GM18508 (cell line): Measurements from ENCODE around the gene PAEP.
"Not testable (repeated sequence)": the region's sequence is repeated elsewhere in the genome, so short reads cannot be mapped to it uniquely, and the experiment has no call there.

Source experiments
- ATAC-seq: cut with Tn5 transposase; IDR thresholded peaks from one replicate; pipeline ENCODE4 v1.9.1; 2021; ENCODE audit warnings: moderate number of reproducible peaks; ENCODE audit not compliant: insufficient read depth, unreplicated experiment

The PAEP gene

GRCh38 chr9:135561391-135562234 is at the start of gene PAEP:
TSS of gene PAEP (plus strand) at chr9:135561756.
- ATAC-seq: no peak

GRCh38 chr9:135512241-135512603 is 49.3 kb upstream of the PAEP start:
- ATAC-seq: no peak

- ATAC-seq: no peak
These were observed 48.7 kb upstream of the PAEP start for GRCh38 chr9:135512904-135513303.

GRCh38 chr9:135513351-135513846 is 48.2 kb upstream of the PAEP start:
- no peak for ATAC-seq

GRCh38 chr9:135513906-135514305 is 47.6 kb upstream of the PAEP start:
- ATAC-seq: not testable (repeated sequence)

- no peak for ATAC-seq
These were observed 47.0 kb upstream of the PAEP start for GRCh38 chr9:135514342-135515082.

- no peak for ATAC-seq
These were observed 46.2 kb upstream of the PAEP start for GRCh38 chr9:135515083-135515951.

- no peak for ATAC-seq
These were observed 45.3 kb upstream of the PAEP start for GRCh38 chr9:135516132-135516860.

- no peak for ATAC-seq
These were observed 44.1 kb upstream of the PAEP start for GRCh38 chr9:135517407-135517822.

GRCh38 chr9:135519179-135519971 is 42.2 kb upstream of the PAEP start:
- ATAC-seq: no peak

GRCh38 chr9:135520916-135521607 is 40.5 kb upstream of the PAEP start, which contains the start of gene LCN1:
TSS of gene LCN1 (plus strand) at chr9:135521440. CDS start at chr9:135521498, 58 bp downstream.
- ATAC-seq: no peak

GRCh38 chr9:135521608-135522095 is 39.9 kb upstream of the PAEP start:
- ATAC-seq: no peak

GRCh38 chr9:135522137-135522877 is 39.2 kb upstream of the PAEP start:
- no peak for ATAC-seq

- ATAC-seq: no peak
These were observed 38.6 kb upstream of the PAEP start for GRCh38 chr9:135522931-135523330.

GRCh38 chr9:135523521-135524129 is 37.9 kb upstream of the PAEP start:
- no peak for ATAC-seq

- no peak for ATAC-seq
These were observed 37.3 kb upstream of the PAEP start for GRCh38 chr9:135524130-135524861.
